GM21515 (cell line): ENCODE results near the gene CCNL2.
"Not testable (repeated sequence)": the region's sequence is repeated elsewhere in the genome, so short reads cannot be mapped to it uniquely, and the experiment has no call there.

ENCODE experiments used
- ATAC-seq: cut with Tn5 transposase; IDR thresholded peaks from one replicate; pipeline ENCODE4 v1.9.1; 2021; ENCODE audit not compliant: unreplicated experiment

The CCNL2 gene

GRCh38 chr1:1432274-1432950 is 33.3 kb upstream of the CCNL2 start:
- no peak for ATAC-seq

GRCh38 chr1:1431845-1432273 is 32.7 kb upstream of the CCNL2 start:
- no peak for ATAC-seq

DNA sequence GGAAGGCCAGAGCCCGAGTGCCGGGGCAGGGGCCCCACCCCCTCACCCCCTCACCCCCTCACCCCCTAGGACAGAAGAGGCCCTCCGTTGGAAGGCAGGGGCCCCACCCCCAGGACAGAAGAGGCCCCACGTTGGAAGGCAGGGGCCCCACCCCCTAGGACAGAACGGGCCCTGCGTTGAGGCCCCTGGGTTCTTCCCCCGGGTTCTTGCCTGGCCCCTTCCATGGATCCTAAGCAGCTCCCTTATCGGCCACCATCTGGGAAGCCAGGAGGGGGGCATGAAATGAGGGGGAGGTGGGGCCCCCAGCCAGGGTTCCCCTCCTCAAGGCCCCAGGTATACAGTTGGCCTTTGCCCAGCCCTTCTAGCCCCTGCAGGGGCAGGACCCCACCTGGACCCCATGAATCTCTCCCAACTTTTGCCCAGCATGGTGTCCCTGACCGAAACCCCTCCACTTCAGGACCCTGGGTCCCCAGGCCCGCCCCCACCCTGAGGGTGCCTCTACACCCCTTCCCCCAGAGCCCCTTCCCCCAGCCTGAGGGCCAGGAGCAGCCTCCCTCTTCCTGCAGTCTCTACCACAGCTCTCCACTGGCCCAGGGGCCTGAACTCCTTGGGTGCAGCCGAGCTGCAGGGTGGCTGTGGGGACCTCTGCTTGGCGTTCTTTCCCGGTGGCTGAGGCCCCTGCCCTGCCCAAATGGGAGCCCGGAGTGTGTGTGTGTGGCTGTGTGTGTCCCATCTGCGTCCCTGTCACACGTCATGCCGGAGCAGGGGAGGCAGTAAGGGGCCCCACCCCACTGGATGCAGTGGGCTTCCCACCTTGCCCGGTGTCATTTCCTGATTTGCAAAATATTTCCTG is 32.1 kb upstream of the CCNL2 start:
- ATAC-seq, result no peak

- no peak for ATAC-seq
Observed at GRCh38 chr1:1430114-1430982, 31.2 kb upstream of the CCNL2 start.

- no peak for ATAC-seq
Observed at GRCh38 chr1:1429671-1430073, 30.5 kb upstream of the CCNL2 start.

GRCh38 chr1:1428967-1429366 is 29.8 kb upstream of the CCNL2 start:
- ATAC-seq, result not testable (repeated sequence)

DNA sequence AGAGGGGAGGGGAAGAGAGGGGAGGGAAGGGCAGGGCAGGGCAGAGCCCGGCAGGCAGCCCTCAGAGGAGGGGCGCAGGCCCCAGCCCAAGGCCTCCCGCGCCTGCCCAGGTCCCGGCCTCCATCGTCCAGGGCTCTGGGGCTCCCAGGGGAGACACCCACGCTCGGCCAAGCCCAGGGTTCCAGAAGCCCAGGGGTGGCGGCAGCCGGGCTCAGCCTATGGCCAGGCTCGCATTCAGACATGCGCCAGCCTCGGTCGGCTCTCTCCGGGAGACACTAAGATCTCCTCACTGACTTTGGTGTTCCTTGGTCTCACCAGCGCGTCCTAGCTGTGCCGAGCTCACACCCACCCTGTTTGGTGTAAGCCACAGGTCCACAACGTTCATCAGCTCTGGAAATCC is 29.0 kb upstream of the CCNL2 start:
- ATAC-seq, result no peak

- ATAC-seq, result no peak
Observed at GRCh38 chr1:1427820-1428148, 28.6 kb upstream of the CCNL2 start.

DNA sequence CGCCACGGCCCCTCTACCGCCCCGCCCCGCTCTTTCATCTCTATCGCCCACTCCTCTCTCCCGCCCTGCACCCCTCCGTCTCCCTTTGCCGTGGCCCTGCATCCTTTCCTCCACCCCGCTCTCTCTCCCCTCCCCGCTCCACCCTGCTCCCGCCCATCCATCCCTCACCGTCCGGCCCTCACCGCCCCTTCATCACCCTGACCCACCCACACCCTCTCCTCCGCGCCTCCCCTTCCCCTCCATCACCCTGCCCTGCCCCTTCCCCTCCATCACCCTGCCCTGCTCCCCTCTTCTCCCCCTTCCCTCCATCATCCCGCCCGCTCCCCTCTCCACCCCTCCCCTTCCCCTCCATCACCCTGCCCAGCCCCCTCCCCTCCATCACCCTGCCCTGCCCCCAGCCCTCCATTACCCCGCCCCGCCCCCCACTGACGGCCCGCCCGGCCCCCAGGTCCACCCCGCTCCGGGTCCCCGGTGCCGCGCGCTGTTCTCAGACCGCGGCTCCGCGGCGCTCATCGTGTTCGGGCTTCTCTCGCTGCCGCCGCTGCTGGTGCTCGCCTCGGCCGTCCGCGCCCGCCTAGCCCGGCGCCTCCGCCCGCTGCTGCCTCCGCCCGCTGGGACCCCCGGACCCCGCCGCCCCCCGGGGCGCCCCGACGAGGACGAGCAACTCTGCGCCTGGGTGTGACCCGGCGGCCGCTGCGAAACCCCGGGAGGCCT is 28.1 kb upstream of the CCNL2 start:
- no peak for ATAC-seq

GRCh38 chr1:1426496-1427105 is 27.5 kb upstream of the CCNL2 start:
- no peak for ATAC-seq

DNA sequence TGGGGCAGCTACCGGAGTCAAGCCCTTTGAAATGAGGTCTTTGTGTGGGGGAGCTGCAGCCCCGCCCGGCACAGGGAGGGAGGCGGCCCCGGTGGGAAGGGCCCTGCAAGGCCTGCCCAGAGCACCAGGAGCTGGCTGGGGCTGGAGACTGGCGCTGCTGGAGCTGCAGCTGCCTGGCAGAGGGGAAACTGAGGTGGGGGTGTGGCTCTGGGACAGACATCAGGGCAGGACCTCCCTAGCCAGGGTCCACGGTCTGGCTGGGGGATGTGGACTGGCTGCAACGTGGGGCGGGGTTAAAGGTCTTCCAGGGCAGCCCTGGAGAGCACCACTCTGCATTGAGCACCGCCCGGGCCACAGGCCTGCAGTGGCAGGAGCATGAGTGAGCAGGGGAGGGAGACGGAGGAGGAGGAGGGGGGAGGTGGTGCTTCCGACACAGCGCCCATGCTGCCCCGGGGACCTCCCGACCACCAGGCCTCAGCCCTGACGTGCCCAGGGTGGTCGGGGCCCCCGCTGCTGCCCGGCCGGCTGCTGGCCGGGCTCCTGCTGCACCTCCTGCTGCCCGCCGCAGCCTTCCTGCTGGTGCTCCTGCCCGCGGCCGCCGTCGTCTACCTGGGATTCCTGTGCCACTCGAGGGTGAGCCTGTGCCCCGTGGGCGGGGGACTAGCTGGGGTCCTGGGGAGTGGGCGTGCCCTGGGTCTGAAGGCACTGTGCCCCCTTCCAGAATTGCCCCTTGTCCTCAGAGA is 26.8 kb upstream of the CCNL2 start:
- no peak for ATAC-seq

DNA sequence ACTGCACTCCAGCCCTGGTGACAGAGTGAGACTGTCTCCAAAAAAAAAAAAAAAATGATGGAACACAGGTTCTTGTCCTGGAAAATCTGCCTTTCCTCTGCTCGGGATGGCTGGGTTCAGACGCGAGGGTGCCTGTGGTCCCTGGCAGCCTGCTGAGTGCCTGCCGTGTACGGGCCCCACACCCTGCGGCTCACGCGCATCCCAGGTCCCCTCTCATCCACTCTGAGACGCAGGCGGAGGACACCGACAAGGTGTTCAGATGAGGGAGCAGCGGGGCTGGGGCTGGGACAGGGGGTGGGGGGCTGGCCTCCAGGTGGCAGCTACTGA is 26.3 kb upstream of the CCNL2 start:
- no peak for ATAC-seq

- ATAC-seq, result no peak
Observed at GRCh38 chr1:1424707-1425106, 25.6 kb upstream of the CCNL2 start.

DNA sequence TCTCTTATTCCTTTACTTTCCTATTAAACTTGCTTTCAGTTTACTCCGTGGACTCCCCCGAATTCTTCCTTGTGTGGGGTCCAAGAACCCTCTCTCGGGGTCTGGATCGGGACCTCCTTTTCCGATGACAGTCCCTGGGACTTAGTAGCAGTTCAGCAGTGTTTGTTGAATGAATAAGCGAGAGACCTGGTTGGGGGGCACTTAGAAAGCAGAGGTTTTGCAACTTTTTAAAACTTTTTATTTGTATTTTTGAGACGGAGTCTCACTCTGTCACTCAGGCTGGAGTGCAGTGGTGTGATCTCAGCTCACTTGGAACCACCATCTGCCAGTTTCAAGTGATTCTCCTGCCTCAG is 24.1 kb upstream of the CCNL2 start:
- ATAC-seq, result no peak

DNA sequence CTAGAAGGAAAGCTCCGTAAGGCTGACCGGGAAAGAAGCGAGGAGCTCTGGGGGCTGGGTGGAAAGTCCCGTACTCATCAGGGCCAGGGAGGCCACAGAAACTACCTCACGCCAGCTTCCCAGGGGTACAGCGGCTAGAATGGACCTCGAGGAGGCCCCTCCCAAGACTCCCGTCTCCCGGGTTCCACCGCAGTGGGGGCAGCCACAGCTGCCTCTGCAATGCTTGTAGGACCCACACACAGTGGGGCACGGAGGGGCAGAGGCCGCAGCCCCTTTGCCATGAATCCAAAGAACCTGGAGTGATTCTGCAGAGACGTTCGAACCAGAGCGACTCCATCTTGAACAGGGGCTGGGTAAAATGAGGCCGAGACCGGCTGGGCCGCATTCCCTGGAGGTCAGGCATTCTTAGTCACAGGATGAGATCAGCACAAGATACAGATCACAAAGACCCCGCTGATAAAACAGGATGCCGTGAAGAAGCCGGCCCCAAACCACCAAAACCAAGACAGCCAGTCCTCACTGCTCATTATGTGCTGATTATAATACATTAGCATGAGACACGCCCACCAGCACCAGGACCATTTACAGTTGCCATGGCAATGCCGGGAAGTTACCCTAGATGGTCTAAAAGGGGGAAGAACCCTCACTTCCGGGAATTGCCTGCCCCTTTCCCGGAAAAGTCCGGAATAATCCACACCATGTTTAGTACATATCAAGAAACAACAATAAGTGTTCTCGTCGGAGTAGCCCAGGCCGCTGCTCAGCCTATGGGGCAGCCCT is 23.5 kb upstream of the CCNL2 start:
- no peak for ATAC-seq

DNA sequence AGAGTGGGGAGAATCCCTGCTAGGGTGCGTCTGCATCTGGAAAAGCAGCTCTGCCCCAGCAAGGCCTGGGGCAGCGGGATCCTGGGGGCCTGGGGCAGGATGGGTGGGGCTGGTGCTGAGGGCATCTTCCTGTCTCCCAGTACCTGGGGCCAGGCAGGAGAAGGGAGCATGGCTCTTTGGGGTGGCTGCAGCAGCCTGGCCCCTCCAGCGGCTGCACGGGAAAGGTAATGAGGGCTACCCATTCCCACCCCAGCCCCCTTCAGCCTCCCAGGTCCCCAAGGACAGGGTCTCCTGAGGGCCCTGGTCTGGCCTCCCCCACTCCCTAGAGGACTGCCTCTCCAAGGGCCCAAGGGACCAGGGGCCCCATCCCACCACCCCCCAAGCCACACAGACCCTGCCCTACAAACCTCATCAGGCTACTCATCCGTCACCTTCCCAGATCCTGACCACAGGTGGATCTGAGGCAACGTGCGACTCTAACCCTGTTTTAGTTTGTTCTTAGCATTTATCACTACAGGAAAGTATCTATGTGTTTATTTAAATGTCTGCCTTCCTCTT is 22.9 kb upstream of the CCNL2 start:
- ATAC-seq, result no peak

- no peak for ATAC-seq
Observed at GRCh38 chr1:1421147-1421906, 22.2 kb upstream of the CCNL2 start, which contains the start of gene ANKRD65. Gene ANKRD65, minus strand, starts transcription at chr1:1421276. Its CDS starts 271 bp downstream, at chr1:1421005.

GRCh38 chr1:1420654-1421141 is 21.6 kb upstream of the CCNL2 start:
- ATAC-seq, result no peak
